ENCODE measurements around the gene TCERG1. TPM values are rescaled to one million over a fixed set of nuclear protein-coding genes. Genes with fewer than 3 reads are reported as not detected.

TCERG1 gene
- total RNA-seq, 1 donor from 2014 or later: 43.6 TPM

DNA sequence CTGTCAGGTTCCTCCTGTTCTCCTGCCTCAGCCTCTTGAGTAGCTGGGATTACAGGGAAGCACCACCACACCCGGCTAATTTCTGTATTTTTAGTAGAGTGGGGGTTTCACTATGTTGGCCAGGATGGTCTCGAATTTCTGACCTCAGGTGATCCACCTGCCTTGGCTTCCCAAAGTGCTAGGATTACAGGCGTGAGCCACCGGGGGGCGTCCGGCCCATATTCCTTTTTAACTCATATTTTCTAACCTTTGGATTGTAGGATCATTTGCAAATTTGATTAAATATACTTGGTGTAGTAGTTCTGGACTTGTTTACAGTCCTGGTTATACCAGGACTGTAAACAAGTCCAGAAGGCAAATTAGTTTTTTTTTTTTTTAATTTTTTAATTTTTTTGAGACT is 4.3 kb downstream of the TCERG1 start:
- no peak for DNase-seq (ENCODE audit: extremely low read depth, low read depth, low spot score)

DNA sequence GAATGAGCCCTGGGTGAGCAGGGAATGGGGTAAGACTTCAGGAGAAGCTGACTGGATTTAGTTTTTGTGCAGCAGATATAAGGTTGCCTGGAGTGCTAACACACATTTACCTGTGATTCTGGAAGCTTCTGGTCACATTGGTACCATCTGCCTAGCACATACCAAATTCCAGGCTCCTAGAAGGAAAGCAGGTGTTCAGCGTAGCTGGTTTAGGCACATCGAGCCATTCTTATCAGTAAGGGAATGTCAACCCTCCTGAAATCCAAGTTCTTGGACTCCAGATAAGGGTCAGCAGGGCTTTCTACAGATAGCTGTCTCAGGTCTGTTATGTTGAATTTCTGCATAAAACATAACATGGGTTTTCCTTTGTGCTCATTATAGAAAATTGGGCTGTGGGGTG is 10.3 kb downstream of the TCERG1 start:
- no peak for DNase-seq (ENCODE audit: extremely low read depth, low read depth, low spot score)

DNA sequence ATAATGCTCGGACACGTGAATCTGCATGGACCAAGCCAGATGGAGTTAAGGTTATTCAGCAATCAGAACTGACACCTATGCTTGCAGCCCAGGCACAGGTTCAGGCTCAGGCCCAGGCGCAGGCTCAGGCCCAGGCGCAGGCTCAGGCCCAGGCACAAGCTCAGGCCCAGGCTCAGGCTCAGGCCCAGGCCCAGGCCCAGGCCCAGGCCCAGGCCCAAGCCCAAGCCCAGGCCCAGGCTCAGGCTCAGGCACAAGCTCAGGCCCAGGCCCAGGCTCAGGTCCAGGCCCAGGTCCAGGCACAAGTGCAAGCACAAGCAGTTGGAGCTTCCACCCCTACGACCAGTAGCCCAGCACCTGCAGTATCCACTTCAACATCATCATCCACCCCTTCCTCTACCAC is 11.8 kb downstream of the TCERG1 start:
- no peak for DNase-seq (ENCODE audit: extremely low read depth, low read depth, low spot score)

DNA sequence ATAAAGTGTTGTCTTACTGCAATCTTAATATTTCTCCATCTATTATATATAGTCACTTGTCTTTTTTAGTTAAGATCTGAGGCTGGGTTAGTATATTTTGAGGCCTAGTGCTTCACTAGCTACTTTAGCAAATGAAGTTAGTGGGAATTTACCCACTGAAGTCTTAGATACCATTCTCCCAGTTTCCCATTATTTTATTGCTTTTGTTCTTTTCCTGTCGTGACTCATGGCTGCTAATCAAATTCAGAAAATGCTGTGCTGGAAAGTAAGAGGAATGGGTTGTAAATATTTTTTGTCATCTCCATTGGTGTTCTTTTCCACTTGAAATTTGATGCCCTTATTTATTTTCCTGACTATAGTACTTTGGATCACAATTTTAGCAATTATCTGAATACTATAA is 14.2 kb downstream of the TCERG1 start:
- no peak for DNase-seq (ENCODE audit: extremely low read depth, low read depth, low spot score)

DNA sequence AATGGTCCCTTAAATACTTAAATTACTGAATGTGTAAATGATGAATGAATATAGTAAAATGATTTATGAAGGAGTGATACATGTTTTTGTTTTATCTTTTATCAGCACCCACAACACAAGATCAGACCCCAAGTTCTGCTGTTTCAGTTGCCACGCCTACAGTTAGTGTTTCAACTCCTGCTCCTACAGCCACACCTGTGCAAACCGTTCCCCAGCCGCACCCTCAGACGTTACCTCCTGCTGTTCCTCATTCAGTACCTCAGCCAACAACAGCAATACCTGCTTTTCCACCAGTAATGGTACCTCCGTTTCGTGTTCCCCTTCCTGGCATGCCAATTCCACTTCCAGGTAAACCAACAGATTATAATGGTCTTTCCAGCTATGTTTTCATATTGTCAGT is 16.3 kb downstream of the TCERG1 start:
- no peak for DNase-seq (ENCODE audit: extremely low read depth, low read depth, low spot score)

DNA sequence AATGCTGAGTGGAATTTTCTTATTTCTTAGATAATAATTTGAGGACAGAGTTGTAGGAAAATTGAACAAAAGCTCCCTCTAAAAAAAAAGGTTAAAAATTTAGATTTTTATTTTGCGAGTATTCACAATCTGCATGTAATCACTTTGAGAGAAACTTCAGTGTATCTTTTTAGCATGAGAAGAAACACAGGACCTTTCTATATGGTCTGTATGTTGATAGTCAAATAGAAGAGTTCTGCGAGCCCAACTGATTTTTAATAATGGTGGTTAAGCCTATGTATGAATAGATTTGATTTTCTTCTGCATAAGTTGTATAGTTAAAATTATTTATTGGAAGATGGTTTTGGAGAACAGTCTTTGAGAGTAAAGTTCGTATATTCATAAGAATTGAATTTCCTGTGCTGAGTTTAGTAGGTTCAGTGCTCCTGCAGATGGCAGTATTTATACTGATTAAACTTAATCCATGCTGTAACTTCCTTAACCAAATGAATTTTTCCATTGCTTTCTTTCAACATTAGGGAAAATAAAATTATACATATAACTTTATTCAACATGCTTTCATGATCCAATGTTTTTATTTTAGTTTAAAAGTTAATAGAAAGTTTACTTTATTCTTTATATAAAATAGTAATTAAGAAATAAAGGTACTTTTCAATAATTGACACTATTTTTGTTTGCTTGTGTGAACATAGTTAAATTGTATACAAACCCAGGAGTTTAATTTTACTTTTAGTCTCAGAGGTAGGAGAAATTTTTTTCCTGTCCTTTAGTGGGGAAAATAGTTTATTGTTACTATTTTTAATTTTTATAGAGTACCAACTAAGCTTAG is 19.6 kb downstream of the TCERG1 start:
- DNase-seq (ENCODE audit: extremely low read depth, low read depth, low spot score): no peak

DNA sequence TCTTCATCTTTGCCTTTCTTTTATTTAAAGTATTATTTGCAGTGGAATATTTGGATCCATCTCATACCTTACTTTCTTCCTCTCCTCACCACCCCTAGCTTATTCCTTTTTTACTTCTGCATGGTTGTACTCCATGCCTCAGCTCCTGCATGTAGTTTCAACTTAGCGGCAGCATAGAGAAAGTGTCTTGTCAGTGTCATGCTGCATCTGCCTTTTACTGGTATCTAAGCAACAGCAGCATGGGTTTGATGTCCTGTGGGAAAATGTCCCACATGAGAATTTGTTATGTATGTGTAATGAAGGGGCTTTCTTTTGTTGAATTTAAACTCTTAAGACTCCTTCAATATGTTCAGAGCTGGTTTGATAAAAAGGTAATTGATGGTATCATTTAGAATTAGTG is 20.6 kb downstream of the TCERG1 start:
- DNase-seq (ENCODE audit: extremely low read depth, low read depth, low spot score): no peak

DNA sequence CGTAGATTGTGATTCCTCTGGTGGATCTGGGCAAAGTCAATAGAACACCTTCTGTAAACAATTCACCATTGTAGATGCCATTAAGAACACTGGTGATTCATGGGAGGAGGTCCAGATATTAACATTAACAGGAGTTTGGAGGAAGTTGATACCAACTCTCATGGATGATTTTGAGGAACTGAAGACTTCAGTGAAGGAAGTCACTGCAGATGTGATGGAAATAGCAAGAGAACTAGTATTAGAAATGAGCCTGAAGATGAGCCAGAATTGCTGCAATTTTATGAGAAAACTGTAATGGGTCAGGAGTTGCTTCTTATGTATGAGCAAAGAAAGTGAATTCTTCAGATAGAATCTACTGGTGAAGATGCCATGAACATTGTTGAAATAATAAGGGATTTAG is 26.9 kb downstream of the TCERG1 start:
- DNase-seq (ENCODE audit: extremely low read depth, low read depth, low spot score): no peak

DNA sequence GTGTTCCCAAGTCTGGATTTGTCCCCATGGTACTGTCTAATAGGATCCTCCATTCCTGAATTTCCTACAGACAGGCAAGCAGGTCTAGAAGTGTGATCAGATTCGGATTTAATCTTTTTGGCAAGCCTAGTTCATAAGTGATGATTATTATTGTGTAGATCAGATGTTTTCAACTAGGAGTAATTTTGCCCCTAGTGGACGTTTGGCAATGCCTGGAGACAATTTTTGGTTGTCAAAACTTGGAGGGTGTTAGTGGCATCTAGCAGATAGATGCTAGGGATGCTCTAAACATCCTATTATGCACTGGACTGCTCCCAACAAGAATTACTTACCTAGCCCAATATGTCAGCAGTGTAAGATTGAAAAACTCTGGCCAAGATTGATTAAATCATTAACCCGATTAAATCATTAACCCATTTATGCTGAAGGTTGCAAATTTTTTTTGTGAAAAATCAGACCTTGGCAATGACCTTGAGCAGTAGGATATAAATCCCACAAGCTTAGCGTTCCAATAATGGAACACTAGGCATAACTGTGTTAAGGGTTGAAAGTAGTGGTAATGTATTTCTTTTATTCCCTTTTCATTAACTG is 28.2 kb downstream of the TCERG1 start:
- no peak for DNase-seq (ENCODE audit: extremely low read depth, low read depth, low spot score)

DNA sequence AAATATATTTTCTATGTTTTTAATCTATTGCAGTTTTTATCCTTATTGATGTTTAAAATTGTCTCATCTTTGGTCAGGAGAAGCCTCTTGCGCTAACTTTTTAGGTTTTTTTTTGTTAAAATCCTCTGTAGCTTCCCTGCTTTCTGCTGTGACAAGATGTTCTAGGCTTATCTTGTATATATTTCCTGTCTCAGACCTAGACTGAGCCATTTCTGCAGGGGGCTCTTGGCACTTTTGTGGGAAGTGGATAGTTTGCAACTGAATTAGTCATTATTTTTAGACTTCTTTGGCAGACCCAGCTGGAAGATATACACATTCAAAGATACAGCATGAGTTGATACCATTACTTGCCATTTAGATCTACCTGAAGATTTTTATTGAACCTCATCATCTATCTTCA is 28.8 kb downstream of the TCERG1 start:
- DNase-seq (ENCODE audit: extremely low read depth, low read depth, low spot score): no peak

DNA sequence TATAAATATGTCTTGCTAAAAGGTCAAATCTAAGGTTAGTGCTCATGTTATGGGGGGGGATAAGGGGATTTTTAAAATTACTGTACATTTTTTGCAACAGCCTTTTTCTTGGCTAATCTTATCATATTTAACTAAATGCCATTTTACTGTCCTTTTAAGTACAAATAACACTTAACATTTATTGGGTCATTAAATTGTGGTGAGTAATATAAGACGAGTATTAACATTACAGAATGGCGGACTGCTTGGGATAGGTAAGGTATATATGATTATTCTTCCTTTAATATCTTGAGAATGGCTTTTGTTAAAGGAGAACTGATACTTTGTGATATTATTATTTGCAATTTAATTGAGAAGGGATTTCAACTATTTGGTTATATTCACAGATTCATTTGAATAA is 35.6 kb downstream of the TCERG1 start:
- no peak for DNase-seq (ENCODE audit: extremely low read depth, low read depth, low spot score)

DNA sequence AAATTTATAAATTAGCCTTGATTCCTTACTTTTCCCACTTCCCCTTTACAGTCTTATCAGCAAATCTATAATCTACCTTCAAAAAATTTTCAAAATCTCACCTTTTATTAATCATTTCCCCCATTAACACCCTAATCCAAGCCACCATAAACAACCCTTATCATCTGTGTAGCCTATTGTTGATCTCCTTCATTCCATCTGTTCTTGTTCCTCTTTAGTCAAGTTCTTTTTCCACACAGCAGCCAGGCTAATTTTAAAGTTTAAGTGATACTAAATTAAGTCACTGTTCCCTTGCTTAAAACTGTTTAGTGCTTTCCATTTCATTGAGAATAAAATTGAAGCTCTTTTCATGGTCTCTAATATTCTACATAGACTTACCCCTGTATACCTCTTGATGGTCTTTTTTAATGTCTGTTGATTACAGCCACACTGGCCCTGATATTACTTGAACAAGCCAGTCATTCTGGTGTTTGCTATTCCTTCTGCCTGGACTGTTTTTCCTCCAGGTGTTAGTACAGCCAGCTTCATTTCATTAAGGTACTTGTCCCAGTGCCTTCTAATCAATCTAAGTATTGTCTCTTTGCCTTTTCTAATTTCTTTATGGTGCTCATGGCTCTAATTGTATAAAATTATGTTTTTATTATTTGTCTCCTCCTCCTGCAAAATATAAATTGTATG is 37.7 kb downstream of the TCERG1 start:
- no peak for DNase-seq (ENCODE audit: extremely low read depth, low read depth, low spot score)

DNA sequence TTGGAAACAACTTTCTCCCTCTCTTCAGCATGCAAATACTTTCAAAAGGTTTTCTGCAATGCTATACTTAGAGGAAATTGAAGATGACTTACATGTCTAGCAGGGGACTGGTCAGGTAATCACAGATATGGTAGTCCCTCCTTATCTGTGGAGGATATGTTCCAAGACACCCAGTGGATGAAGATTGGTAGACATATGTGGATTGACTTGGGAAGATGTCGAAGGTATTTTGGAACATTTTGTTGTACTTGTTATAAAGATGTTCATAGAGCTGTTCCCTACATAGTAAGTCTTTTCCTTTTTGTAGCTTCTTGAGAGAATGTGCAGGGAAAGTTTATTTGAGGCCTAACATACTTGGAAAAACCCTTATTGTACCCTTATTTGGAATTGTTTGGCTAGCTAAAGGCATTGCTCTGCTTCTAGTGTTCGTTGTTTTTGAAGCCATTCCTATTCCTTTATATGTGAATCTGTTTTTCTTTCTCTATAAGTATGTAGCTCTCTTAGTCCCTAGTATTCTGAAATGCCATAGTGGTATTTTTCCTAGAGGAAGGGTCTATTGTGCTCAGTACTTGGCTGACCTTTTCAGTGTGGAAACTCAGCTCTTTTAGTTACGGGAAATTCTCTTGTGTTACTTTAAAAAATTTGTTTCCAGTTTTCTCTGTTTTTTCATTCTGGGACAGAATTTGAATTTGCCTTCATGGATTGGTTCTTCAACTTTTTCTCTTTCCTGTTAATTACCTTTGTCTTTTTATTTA is 43.1 kb downstream of the TCERG1 start:
- no peak for DNase-seq (ENCODE audit: extremely low read depth, low read depth, low spot score)

DNA sequence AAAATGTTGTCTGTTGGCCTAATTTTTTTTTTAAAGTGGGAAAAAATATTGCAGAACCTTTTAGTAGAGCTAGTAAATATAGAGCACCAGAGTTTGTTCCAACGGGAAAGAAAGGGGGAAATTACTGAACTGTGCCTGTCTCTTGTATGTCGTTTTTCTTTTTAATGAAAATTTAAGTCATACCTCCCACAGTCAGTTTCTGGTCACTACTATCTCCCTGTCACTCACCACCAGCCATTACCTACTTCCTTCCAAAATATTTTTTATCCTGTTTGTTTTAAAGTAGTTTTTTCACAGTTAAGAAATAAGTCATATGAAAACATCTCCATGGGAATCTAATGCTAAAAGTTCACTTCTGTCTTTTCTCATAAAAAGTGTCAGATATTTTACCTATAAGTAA is 47.5 kb downstream of the TCERG1 start:
- DNase-seq (ENCODE audit: extremely low read depth, low read depth, low spot score): no peak

DNA sequence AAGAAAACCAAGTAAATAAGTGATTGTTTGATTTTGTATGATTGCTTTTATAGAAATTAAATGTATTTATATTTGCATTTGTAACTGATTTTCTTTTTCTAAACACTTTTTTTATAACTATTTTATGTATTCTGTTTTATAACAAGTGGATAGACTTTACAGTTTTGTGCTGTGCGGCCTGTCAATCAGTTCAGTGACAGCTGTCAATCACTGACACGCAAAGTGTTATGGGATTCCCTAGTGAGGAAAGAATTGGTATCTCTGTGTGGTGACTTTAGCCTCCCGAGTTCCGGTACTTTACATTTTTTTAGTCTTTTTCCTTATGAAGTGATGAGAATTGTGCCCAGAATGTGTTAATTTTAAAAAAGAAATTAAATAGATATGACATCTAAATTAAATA is 52.5 kb downstream of the TCERG1 start:
- DNase-seq (ENCODE audit: extremely low read depth, low read depth, low spot score): no peak

DNA sequence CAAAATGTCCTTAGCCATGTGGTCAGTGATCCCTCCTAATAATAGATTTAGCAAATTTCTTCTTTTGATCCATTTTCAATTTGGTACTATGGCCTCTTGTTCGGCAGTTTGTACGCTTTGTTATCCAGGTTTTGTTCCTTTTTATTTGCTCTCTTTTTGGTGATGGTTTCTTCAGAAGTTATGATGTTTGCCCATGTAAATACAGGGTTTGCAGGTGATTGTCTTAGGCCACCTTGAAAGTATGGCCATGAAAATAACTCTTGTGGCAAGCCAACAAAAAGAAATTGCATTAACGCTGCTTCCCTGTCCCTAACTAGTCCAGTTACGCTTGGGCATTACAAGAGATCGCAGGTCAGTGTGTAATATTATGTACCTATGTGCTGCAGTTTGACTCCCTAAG is 60.3 kb downstream of the TCERG1 start:
- no peak for DNase-seq (ENCODE audit: extremely low read depth, low read depth, low spot score)

DNA sequence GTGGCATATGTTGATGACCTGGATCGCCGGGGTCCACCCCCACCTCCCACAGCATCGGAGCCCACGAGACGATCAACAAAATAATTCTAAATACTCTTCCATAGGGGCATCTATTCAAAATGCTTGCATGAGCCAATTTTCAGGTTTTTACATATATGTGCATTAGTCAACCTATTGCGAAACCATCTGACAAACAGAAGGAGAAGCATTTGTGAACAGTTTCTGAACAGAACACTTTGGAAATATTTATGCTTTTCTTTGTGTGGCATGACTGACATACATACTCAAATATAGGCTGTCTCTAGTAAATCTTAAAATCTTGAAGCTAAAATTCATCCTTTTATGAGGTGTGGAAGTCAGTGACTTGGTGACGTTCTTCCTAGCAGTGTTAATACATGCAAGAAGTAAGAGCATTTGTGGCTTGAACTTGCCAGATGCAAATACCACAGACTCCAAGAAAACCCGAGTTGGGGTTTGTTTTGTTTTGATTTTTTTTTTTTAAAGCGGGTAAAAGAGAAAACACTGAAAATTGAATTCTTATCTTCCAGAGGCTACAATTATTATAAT is 63.5 kb downstream of the TCERG1 start:
- no peak for DNase-seq (ENCODE audit: extremely low read depth, low read depth, low spot score)

DNA sequence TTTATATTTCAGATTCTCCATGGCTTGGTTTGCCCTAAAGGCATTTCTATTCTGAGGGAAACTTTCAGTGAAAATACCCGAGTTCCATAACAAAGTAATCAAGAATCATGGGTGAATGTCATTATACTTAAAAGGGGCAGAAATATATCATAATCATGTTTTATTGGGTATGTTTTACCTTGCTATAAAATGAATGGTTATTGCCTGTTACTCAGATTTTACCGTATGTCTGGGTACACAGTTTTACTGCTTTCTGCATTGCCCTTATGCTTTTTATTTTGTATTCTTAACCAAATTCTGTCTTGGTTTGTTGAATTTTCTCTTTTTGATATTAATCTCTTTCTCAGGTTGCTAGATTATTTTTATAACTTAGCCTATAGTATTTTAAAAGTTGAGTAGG is 66.3 kb downstream of the TCERG1 start:
- no peak for DNase-seq (ENCODE audit: extremely low read depth, low read depth, low spot score)

DNA sequence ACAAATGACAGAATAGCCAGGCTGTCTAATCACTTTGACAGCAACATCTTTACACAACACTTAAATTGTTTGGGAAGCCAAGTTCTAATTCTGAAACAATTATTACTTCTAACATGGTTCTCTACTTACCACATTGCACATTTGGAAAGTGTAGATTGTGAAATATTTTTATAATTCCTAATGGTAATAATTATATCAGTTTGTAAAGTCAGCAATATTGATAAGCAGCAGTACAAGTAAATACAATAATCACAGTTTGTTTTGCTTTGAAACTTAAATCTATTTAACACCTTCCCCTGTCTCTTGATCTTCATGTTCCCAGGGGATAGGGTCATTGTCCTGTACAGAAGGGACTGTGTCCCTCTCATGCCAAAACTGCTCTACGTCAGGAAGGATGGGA is 67.4 kb downstream of the TCERG1 start:
- DNase-seq (ENCODE audit: extremely low read depth, low read depth, low spot score): no peak

DNA sequence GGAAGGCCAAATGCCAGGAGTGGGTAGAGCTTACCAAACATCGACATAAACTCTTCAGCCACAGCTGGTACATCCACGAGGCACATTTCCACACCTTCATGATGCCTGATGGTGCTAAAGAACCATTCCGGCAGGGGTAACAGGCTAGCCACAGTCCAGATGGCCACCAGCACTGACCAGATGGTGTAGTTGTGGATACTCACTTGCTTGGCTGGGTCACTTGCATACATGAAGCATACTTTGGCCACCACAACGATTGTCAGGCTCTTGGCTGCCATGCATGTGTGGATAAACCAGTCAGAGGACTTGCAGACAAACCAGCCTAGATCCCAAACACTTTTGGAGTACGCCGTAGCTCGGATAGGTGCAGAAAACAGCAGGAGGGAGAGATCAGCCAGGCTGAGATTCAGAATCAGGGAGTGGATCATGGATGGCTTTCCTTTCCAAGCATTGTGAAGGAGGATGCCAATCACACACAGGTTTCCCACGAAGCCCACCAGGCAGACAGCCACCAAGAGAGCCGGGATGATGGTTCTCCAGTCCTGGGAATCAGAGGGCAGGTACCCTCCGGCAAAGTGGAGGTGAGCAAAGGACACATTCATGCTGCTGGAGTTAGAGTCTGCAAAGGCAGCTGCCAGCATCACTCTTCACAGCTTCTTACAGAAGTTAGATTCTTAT is 68.5 kb downstream of the TCERG1 start:
- no peak for DNase-seq (ENCODE audit: extremely low read depth, low read depth, low spot score)

DNA sequence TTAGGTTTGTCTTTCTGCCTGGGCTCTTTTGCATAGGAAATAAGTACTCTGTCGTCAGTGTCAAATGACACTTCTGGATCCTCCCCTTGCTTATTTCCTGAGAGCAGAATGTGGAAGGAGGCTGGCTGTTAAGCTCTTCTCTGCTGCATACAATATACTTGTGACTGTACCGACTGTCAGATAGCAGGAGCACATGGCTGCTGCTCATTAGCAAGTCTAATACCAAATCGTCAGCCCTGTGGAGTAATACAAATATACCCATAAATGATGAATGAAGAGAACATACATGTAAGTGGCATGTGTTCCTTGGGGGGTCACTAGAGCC is 69.0 kb downstream of the TCERG1 start, which contains the start of gene GPR151:
GPR151 (minus strand) TSS at position 40 of the 325 bp plus-strand sequence. CDS start 77 bp downstream, outside the sequence.
- no peak for DNase-seq (ENCODE audit: extremely low read depth, low read depth, low spot score)
